ENCODE measurements around the gene SLC6A17. TPM values are rescaled to one million over a fixed set of nuclear protein-coding genes. Genes with fewer than 3 reads are reported as not detected.

Gene SLC6A17
- total and polyA plus RNA-seq, 9 of the 15 experiments (the other 6 are each of a cell fraction or from before 2014, with no cell fraction given): not detected

GRCh38 chr1:110153407-110153950, 3.2 kb downstream of the SLC6A17 start:
- ATAC-seq (no peak), FAIRE-seq (no peak), DNase-seq (ENCODE audit: extremely low read depth in 1 of 4, low spot score in 3 of 4) (no peak)
- H3K9me3 ChIP-seq (replicated peaks; ENCODE audit: control insufficient read depth, insufficient read depth, low read depth, low read length): no peaks in the 10 kb centered on the region
- H3K4me1 ChIP-seq (replicated peaks in 1 of 2; ENCODE audit: control insufficient read depth in 2 of 2, insufficient read depth in 2 of 2, low read length in 2 of 2): peaks cover 0 to 15% of the 10 kb centered on the region in 2 experiments; a peak in 1 of 5 replicates
- no peaks in the 10 kb centered on the region for H3K9me1 ChIP-seq (ENCODE audit: control insufficient read depth, insufficient read depth, low read length)
- no peaks in the 10 kb centered on the region for H3K79me2 ChIP-seq (ENCODE audit: control insufficient read depth, insufficient read depth, low read length)
- H3K36me3 ChIP-seq (ENCODE audit: control insufficient read depth, insufficient read depth, low read length): no peaks in the 10 kb centered on the region
- peaks cover 7 to 34% of the 10 kb centered on the region in 2 experiments for H3K27me3 ChIP-seq (ENCODE audit: control insufficient read depth in 2 of 2, insufficient read depth in 2 of 2, low read length in 2 of 2)
- 0 out of 2 replicates have a peak, but pooled peaks cover 5% of the 10 kb centered on the region for H4K20me1 ChIP-seq (replicated peaks; ENCODE audit: control insufficient read depth, insufficient read depth, low read length)
- H3K4me2 ChIP-seq (ENCODE audit: insufficient read depth, low read length): no peak overlapping the region
- POLR2A ChIA-PET: interaction anchor here (2.1 kb wide), 1 partner anchor 12 kb away, joined by 7 read pairs; no protein-coding TSS in a partner anchor
- in situ Hi-C loops (cut with MboI): no loop called here
- H3K9ac ChIP-seq (ENCODE audit: insufficient read depth in 1 of 2, low read depth in 2 of 2, low read length in 2 of 2): no peak overlapping the region
- BruUV-seq (replicated peaks): no TSS peak
- H3K4me3 ChIP-seq: no peak overlapping the region
- intact Hi-C loops (cut with micrococcal nuclease): no loop called here
- CTCF ChIA-PET (ENCODE audit: low intra/inter-chr PET ratio): no interaction called here
- H3K27ac ChIP-seq (ENCODE audit: extremely low read depth, low read depth, low read length): no peak overlapping the region
- no peak overlapping the region for H2AFZ ChIP-seq (ENCODE audit: low read depth, low read length)
- TF ChIP-seq ZNF23 (CRISPR knock-in tag; IDR thresholded peaks at IDR 0.05): no peak
- no peak for TF ChIP-seq CHD7 (IDR thresholded peaks at IDR 0.05; ENCODE audit: low read depth, low read length)
- TF ChIP-seq MEF2D (tag; conservative IDR thresholded peaks at IDR 0.05; ENCODE audit: low read depth): no peak
- no peak for TF ChIP-seq MEIS2 (IDR thresholded peaks at IDR 0.05; ENCODE audit: partially characterized antibody)
- TF ChIP-seq HINFP (tag; conservative IDR thresholded peaks at IDR 0.05; ENCODE audit: low read depth): no peak
- TF ChIP-seq MTA1 (IDR thresholded peaks at IDR 0.05; ENCODE audit: borderline replicate concordance): no peak
- no peak for TF ChIP-seq CC2D1A (IDR thresholded peaks at IDR 0.05)
- no peak for TF ChIP-seq ZBTB5 (IDR thresholded peaks at IDR 0.05)

Data from K562 (cell line).